HEK293 (cell line): ENCODE data around the gene IQSEC1.

Experiments
- HOXA7 ChIP-seq: sonication (generic); formaldehyde crosslinking; IDR thresholded peaks from 2 replicates; pipeline ENCODE4 v1.8.1; 2022; ENCODE audit warnings: missing genetic modification reagents, borderline replicate concordance
- SETDB1 ChIP-seq: IDR thresholded peaks from one replicate; pipeline ENCODE4 v1.6.1; 2017; ENCODE audit warnings: mild to moderate bottlenecking, low read length, moderate library complexity, mixed read lengths; ENCODE audit not compliant: insufficient read length
- WT1 ChIP-seq: fragments of 450-650 bp; formaldehyde crosslinking; IDR thresholded peaks from 2 replicates; pipeline ENCODE4 v1.5.1; 2016; ENCODE audit warnings: missing biosample characterization, missing genetic modification characterization
- YY1 ChIP-seq: fragments of 450-650 bp; formaldehyde crosslinking; IDR thresholded peaks from 2 replicates; pipeline ENCODE4 v1.5.1; 2018; ENCODE audit warnings: missing biosample characterization, missing genetic modification characterization
- ZNF311 ChIP-seq: fragments of 450-650 bp; formaldehyde crosslinking; IDR thresholded peaks from 2 replicates; pipeline ENCODE4 v1.5.1; 2017; ENCODE audit warnings: missing biosample characterization, missing genetic modification characterization, borderline replicate concordance
- ZNF324 ChIP-seq: fragments of 450-650 bp; formaldehyde crosslinking; IDR thresholded peaks from 2 replicates; pipeline ENCODE4 v1.5.1; 2016; ENCODE audit warnings: missing biosample characterization, missing genetic modification characterization
- ZNF501 ChIP-seq: fragments of 450-650 bp; formaldehyde crosslinking; IDR thresholded peaks from 2 replicates; pipeline ENCODE4 v1.5.1; 2016; ENCODE audit warnings: missing biosample characterization, missing genetic modification characterization
- ZNF596 ChIP-seq: fragments of 450-650 bp; IDR thresholded peaks from 2 replicates; pipeline ENCODE4 v1.5.0; 2018; ENCODE audit warnings: missing biosample characterization, mild to moderate bottlenecking, missing genetic modification characterization, moderate library complexity
- ZNF792 ChIP-seq: fragments of 450-650 bp; formaldehyde crosslinking; IDR thresholded peaks from 2 replicates; pipeline ENCODE4 v1.5.1; 2016; ENCODE audit warnings: missing biosample characterization, missing genetic modification characterization
- TF ChIP-seq, protein P1 (sequence below): fragments of 450-650 bp; formaldehyde crosslinking; IDR thresholded peaks from 2 replicates; pipeline ENCODE4 v1.5.1; 2016; ENCODE audit warnings: missing biosample characterization, missing genetic modification characterization, low read depth
- TF ChIP-seq, protein P2 (sequence below): fragments of 450-650 bp; formaldehyde crosslinking; IDR thresholded peaks from 2 replicates; pipeline ENCODE4 v1.5.1; 2016; ENCODE audit warnings: missing biosample characterization, missing genetic modification characterization
- TF ChIP-seq, protein P3 (sequence below): fragments of 450-650 bp; formaldehyde crosslinking; IDR thresholded peaks from 2 replicates; pipeline ENCODE4 v1.5.1; 2016; ENCODE audit warnings: missing biosample characterization, missing genetic modification characterization
- TF ChIP-seq, protein P4 (sequence below): fragments of 450-650 bp; formaldehyde crosslinking; IDR thresholded peaks from 2 replicates; pipeline ENCODE4 v1.5.1; 2016; ENCODE audit warnings: missing biosample characterization, missing genetic modification characterization
- TF ChIP-seq, protein P5 (sequence below): fragments of 450-650 bp; IDR thresholded peaks from 2 replicates; pipeline ENCODE4 v1.5.1; 2018; ENCODE audit warnings: missing biosample characterization, mild to moderate bottlenecking, missing genetic modification characterization

DNA sequence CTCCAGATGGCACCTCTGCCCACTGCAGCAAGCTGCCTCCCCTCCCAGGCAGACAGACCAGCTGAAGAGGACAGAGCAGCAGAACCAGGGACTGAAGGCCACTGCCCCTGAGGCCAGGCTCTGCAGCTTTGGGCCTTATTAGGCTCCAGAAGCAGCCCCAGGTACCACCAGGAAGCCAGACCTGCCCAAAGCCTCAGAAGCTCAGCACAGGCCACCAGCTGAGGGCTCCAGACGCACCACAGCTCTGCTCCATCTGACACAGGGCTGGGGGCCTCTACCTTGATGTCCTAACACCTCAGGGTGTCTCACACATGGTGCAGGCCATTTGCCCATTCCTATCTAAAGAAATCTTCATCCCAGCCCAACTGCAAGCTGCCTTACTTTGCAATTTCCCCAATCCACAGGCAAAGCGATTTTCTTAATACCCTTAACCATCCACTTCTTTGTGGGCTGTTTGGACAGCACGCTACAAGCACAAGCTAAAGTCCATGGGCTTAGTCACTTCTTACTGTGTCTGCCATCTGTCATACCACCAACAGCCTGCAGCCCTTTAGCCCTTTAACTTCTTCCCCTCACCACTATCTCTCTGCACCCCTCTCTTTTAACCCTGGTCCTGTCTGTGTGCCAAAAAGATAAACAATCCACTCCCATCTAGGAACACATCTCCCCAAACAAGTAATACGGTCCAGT, 112.1 kb downstream of the IQSEC1 start:
- no peak for TF ChIP-seq ZNF501 (tag by site-specific recombination)
- TF ChIP-seq, protein P1, sequence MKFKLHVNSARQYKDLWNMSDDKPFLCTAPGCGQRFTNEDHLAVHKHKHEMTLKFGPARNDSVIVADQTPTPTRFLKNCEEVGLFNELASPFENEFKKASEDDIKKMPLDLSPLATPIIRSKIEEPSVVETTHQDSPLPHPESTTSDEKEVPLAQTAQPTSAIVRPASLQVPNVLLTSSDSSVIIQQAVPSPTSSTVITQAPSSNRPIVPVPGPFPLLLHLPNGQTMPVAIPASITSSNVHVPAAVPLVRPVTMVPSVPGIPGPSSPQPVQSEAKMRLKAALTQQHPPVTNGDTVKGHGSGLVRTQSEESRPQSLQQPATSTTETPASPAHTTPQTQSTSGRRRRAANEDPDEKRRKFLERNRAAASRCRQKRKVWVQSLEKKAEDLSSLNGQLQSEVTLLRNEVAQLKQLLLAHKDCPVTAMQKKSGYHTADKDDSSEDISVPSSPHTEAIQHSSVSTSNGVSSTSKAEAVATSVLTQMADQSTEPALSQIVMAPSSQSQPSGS (tag by site-specific recombination): no peak
- no peak for TF ChIP-seq ZNF324
- TF ChIP-seq, protein P2, sequence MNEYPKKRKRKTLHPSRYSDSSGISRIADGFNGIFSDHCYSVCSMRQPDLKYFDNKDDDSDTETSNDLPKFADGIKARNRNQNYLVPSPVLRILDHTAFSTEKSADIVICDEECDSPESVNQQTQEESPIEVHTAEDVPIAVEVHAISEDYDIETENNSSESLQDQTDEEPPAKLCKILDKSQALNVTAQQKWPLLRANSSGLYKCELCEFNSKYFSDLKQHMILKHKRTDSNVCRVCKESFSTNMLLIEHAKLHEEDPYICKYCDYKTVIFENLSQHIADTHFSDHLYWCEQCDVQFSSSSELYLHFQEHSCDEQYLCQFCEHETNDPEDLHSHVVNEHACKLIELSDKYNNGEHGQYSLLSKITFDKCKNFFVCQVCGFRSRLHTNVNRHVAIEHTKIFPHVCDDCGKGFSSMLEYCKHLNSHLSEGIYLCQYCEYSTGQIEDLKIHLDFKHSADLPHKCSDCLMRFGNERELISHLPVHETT (tag by site-specific recombination): no peak
- TF ChIP-seq, protein P3, sequence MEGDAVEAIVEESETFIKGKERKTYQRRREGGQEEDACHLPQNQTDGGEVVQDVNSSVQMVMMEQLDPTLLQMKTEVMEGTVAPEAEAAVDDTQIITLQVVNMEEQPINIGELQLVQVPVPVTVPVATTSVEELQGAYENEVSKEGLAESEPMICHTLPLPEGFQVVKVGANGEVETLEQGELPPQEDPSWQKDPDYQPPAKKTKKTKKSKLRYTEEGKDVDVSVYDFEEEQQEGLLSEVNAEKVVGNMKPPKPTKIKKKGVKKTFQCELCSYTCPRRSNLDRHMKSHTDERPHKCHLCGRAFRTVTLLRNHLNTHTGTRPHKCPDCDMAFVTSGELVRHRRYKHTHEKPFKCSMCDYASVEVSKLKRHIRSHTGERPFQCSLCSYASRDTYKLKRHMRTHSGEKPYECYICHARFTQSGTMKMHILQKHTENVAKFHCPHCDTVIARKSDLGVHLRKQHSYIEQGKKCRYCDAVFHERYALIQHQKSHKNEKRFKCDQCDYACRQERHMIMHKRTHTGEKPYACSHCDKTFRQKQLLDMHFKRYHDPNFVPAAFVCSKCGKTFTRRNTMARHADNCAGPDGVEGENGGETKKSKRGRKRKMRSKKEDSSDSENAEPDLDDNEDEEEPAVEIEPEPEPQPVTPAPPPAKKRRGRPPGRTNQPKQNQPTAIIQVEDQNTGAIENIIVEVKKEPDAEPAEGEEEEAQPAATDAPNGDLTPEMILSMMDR (tag by site-specific recombination): no peak
- TF ChIP-seq WT1 (tag by site-specific recombination): no peak
- no peak for TF ChIP-seq YY1 (tag by site-specific recombination)
- TF ChIP-seq ZNF311 (tag by site-specific recombination): no peak
- TF ChIP-seq, protein P4, sequence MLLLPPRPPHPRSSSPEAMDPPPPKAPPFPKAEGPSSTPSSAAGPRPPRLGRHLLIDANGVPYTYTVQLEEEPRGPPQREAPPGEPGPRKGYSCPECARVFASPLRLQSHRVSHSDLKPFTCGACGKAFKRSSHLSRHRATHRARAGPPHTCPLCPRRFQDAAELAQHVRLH (tag by site-specific recombination): no peak
- no peak for TF ChIP-seq ZNF596 (tag by site-specific recombination)
- TF ChIP-seq ZNF792 (tag by site-specific recombination): no peak
- no peak for TF ChIP-seq HOXA7 (CRISPR knock-in tag)
- TF ChIP-seq, protein P5, sequence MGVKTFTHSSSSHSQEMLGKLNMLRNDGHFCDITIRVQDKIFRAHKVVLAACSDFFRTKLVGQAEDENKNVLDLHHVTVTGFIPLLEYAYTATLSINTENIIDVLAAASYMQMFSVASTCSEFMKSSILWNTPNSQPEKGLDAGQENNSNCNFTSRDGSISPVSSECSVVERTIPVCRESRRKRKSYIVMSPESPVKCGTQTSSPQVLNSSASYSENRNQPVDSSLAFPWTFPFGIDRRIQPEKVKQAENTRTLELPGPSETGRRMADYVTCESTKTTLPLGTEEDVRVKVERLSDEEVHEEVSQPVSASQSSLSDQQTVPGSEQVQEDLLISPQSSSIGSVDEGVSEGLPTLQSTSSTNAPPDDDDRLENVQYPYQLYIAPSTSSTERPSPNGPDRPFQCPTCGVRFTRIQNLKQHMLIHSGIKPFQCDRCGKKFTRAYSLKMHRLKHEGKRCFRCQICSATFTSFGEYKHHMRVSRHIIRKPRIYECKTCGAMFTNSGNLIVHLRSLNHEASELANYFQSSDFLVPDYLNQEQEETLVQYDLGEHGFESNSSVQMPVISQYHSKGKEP (tag by site-specific recombination): no peak
- TF ChIP-seq SETDB1: no peak
